Heart right ventricle (tissue), 16 donors: ENCODE results near the gene DIP2A. TPM values are rescaled to one million over a fixed set of nuclear protein-coding genes. Genes with fewer than 3 reads are reported as not detected.
A peak's percentile ranks its signal among the peaks of the same experiment; 100 is the strongest.

Source experiments
- ATAC-seq, 8 donors: fragments of 200-7000 bp; cut with Tn5 transposase; one replicate each; pipeline ENCODE4 v1.9.1; 2020; ENCODE audit warnings: mild to moderate bottlenecking in 8 of 8, moderate library complexity in 8 of 8, moderate number of reproducible peaks in 1 of 8
- DNase-seq, 2 donors: peaks; one replicate each; pipeline ENCODE4 v3.0.0-alpha.2; 2020
- H3K27ac ChIP-seq, 10 donors: fragments of 200-600 bp; sonication (generic) in 2 of 10; one replicate each; pipeline versions ENCODE4 v1.5.0 to v1.8.0; 2020 to 2022; ENCODE audit warnings: mild to moderate bottlenecking in 3 of 10
- H3K27me3 ChIP-seq, 7 donors: fragments of 200-600 bp; one replicate each; pipeline ENCODE4 v1.8.0; 2021 to 2022; ENCODE audit warnings: mild to moderate bottlenecking in 2 of 7
- H3K36me3 ChIP-seq, 9 donors: fragments of 200-600 bp; sonication (generic) in 1 of 9; one replicate each; pipeline versions ENCODE4 v1.5.0 to v1.8.0; 2020 to 2022; ENCODE audit warnings: mild to moderate bottlenecking in 2 of 9
- H3K4me1 ChIP-seq, 9 donors: fragments of 200-600 bp; sonication (generic) in 1 of 9; one replicate each; pipeline versions ENCODE4 v1.5.0 to v1.8.0; 2020 to 2022; ENCODE audit warnings: mild to moderate bottlenecking in 4 of 9
- H3K4me3 ChIP-seq, 10 donors: fragments of 200-600 bp; sonication (generic) in 2 of 10; one replicate each; pipeline versions ENCODE4 v1.5.0 to v1.8.0; 2020 to 2022; ENCODE audit warnings: mild to moderate bottlenecking in 7 of 10, moderate library complexity in 2 of 10
- H3K9me3 ChIP-seq, 11 donors: fragments of 200-600 bp in 10 of 11; sonication (generic) in 2 of 11; one replicate each; pipeline versions ENCODE4 v1.5.0 to v1.8.0; 2013 to 2022; ENCODE audit warnings: mild to moderate bottlenecking in 2 of 11, control low read depth in 1 of 11, moderate library complexity in 1 of 11
- CTCF ChIP-seq, 9 donors: fragments of 200-600 bp; sonication (generic) in 2 of 9; IDR thresholded peaks; one replicate each; pipeline versions ENCODE4 v1.5.0 to v1.8.0; 2021 to 2022; ENCODE audit warnings: antibody characterized with exemption in 9 of 9, mild to moderate bottlenecking in 5 of 9, moderate library complexity in 1 of 9
- WGBS, 2 donors: extraction: QIAGEN DNeasy Blood & Tissue Kit; methylation state at CpG; one replicate each; pipeline ENCODE4 v1.1.7; 2013; ENCODE audit warnings: inconsistent platforms in 1 of 2; 5-methylcytosine and 5-hydroxymethylcytosine counted together
- intact Hi-C, 10 donors: fragments of 100-400 bp; cut with DNase I; formaldehyde crosslinking; loops; one replicate each; pipeline versions ENCODE4 v1.11.1 to v1.14.2; 2022
- polyA plus RNA-seq, 2 donors: library from polyadenylated mRNA; stranded (reverse); fragments of 200-250 nt; gene quantifications; one replicate each; pipeline ENCODE4 v1.2.3, GENCODE V29; 2013
- total RNA-seq, 10 donors: library from RNA; stranded (reverse); fragmentation: NEBNext Ultra II Directional in 3 of 10; extraction: Animal tissue kit (Norgen Biotek cat#: 25700) in 3 of 10; gene quantifications; one replicate each; pipeline versions ENCODE4 v1.2.1 to v1.2.4, GENCODE V29; 2021 to 2023
- donor health status: Arrhythmogenic right ventricular cardiomyopathy.
- donor health status: ischemic (EF 13 %, LVEDD 7.1; RV severe dilation, severe dysfunction).
- donor health status: healthy with polysubstance abuse.
- donor health status: DM: no; HTN: yes; CAD: no.
- donor health status: DM: no; HTN: no; CAD: no.
- donor health status: ischemic (EF 25% LVEDD 6.9; RV normal size, moderate dysfunction).
- donor health status: ischemic (EF 25% LVEDD 5.7; RV mildly dilated, moderate dysfunction).
- donor health status: healthy.
- donor health status: DM: yes; HTN: yes; CAD: no.
- donor health status: Ischemic cardiomyopathy.
- donor health status: ischemic (EF 35%, LVEDD 5.7; RV mildly dilated, moderate dysfunction).
- donor health status: nonischemic (EF 11% LVEDD 7.7; RV severe dilation, severe dysfunction).
- donor health status: DM: yes; HTN: yes; CAD: no.
- donor health status: PGD.
- donor health status: ischemic (EF 29% LVEDD 5.4; RV normal size, mild dysfunction).
- donor health status: nonischemic (EF 23%, LVEDD 6.1; RV moderate dilation, normal function).

DIP2A gene
- total and polyA plus RNA-seq, 12 donors = 9.4 to 45.2 (median 22.9) TPM

DNA sequence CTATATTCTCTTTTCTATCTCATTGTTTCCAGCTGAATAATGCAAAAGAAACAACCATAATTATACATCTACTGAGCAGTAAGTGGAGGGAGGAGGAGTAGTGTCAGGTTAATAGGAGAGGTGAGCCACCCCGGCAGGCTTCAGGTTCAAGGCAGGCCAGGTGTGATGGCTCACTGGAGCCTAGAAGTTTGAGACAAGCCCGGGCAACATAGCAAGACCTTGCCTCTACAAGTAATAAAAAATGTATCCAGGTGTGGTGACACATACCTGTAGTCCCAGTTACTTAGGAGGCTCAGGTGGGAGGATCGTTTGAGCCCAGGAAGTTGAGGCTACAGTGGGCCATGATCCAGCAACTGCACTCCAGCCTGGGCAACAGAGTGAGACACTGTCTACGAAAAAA lies 1.9 kb upstream of the DIP2A start:
- Histone ChIP-seq H3K4me1 (peaks cover 6 to 75% (median 61%) of the 10 kb centered on the region in 9 donors), H3K36me3 (no peaks in the 10 kb centered on the region), H3K9me3 (no peaks in the 10 kb centered on the region), H3K27me3 (no peaks in the 10 kb centered on the region), H3K4me3 (peak overlapping the region in 3 of 10 donors; percentile 92 to 96 (median 96)), H3K27ac (peak overlapping the region in 6 of 10 donors; percentile 1 to 98 (median 98))
- ATAC-seq = no peak
- TF ChIP-seq CTCF (IDR thresholded peaks at IDR 0.05) = no peak
- WGBS, 2 donors = 91 to 94% methylated on average over 4 of the region's 4 CpGs
- intact Hi-C loops = loop anchor here in 1 of 10 donors (10.0 kb wide), 1 partner anchor 482 kb away; no protein-coding TSS in a partner anchor
- no peak for DNase-seq

GRCh38 chr21:46457801-46458314 lies 833 bp upstream of the DIP2A start:
- WGBS, 2 donors = 1% methylated on average over 30 of the region's 30 CpGs
- intact Hi-C loops = loop anchor here in 1 of 10 donors (10.0 kb wide), 1 partner anchor 483 kb away; no protein-coding TSS in a partner anchor
- peak; percentile 34 to 53 for DNase-seq

DNA sequence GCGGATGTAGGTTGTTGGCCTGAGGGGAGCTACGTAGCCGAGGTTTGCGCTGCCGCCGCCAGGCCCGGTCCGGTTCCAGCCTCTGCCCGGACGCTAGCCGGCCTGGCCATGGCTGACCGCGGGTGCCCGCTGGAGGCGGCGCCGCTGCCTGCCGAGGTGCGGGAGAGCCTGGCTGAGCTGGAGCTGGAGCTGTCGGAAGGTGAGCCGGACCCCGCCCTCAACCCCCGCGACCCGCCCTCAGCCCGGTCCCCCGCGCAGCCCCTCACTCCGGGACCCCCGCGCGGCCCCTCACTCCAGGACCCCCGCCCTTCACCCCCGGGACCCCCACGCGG lies 299 bp downstream of the DIP2A start:
- intact Hi-C loops = loop anchor here in 1 of 10 donors (10.0 kb wide), 1 partner anchor 484 kb away; no protein-coding TSS in a partner anchor
- H3K27me3 ChIP-seq = no peaks in the 10 kb centered on the region
- no peaks in the 10 kb centered on the region for H3K9me3 ChIP-seq
- DNase-seq = no peak
- H3K4me3 ChIP-seq = peak overlapping the region; percentile 73 to 99 (median 94)
- peaks cover 0 to 13% (median 0%) of the 10 kb centered on the region in 9 donors for H3K36me3 ChIP-seq
- peak in 1 of 9 donors; percentile 5 for TF ChIP-seq CTCF (IDR thresholded peaks at IDR 0.05)
- H3K27ac ChIP-seq = peak overlapping the region; percentile 79 to 98 (median 96)
- H3K4me1 ChIP-seq = peaks cover 6 to 78% (median 65%) of the 10 kb centered on the region in 9 donors
- WGBS, 2 donors = 0 to 2% methylated on average over 16 to 35 of the region's 36 CpGs
- ATAC-seq = no peak

More at GRCh38 chr21:46457801-46458314, 833 bp upstream of the DIP2A start:
- Histone ChIP-seq H3K4me1 (peaks cover 6 to 86% (median 67%) of the 10 kb centered on the region in 9 donors), H3K9me3 (no peaks in the 10 kb centered on the region), H3K36me3 (peaks cover 0 to 5% (median 0%) of the 10 kb centered on the region in 9 donors), H3K27ac (peak overlapping the region; percentile 94 to 98 (median 96)), H3K27me3 (no peaks in the 10 kb centered on the region), H3K4me3 (peak overlapping the region; percentile 59 to 99 (median 92))
- TF ChIP-seq CTCF (IDR thresholded peaks at IDR 0.05) = no peak
- ATAC-seq = peak; percentile 6 to 51 (median 25)

DNA sequence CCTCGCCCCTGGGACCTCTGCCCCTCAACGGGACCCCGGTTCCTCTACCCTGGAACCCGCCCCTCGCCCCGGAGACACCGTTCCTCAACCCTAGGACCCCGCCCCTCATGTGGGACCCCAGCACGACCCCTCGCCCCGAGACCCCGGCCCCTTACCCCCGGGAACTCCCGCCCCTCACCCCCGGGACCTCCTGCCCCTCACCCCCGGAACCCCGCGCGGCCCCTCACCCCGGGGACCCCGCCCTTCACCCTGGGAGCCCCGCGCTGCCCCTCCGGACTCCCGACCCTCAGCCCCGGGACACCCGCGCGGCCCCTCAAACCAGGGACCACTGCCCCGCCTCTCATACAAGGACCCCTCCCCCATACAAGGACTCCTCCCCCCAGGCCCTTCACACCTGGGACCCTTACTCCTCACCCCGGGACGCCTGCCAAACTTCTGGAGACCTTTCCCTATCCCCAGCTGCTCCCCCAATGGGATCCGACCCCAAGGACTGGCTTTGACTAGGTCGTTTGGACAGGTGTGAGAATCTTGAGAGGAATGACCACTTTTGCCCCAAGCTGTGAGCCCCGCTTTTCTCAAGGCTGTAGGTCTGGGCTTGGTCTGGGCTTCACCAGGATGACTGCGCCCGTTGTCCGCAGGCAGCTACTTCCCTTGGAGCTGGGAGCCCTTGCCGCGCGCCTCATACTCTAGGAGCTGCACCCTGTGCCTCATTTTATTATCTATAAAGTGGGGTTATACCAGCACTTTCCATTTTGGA lies 843 bp downstream of the DIP2A start:
- Histone ChIP-seq H3K27ac (peak overlapping the region in 9 of 10 donors; percentile 93 to 98 (median 96)), H3K4me3 (peak overlapping the region; percentile 73 to 99 (median 94)), H3K4me1 (peaks cover 6 to 73% (median 60%) of the 10 kb centered on the region in 9 donors), H3K36me3 (peaks cover 0 to 19% (median 0%) of the 10 kb centered on the region in 9 donors), H3K9me3 (no peaks in the 10 kb centered on the region), H3K27me3 (no peaks in the 10 kb centered on the region)
- peak; percentile 34 to 43 for DNase-seq
- peak in 2 of 8 donors; percentile 12 to 27 for ATAC-seq
- intact Hi-C loops = loop anchor here in 2 of 10 donors (5.0 to 10.0 kb wide), 2 partner anchors 63 to 485 kb away; no protein-coding TSS in a partner anchor
- no peak for TF ChIP-seq CTCF (IDR thresholded peaks at IDR 0.05)
- 2% methylated on average over 22 to 41 of the region's 41 CpGs for WGBS, 2 donors
